Kidney capillary endothelial cell (primary cell): ENCODE measurements around the gene ZHX3.
"Not testable (repeated sequence)": the region's sequence is repeated elsewhere in the genome, so short reads cannot be mapped to it uniquely, and the experiment has no call there.

Source experiments
- DNase-seq: peaks from one replicate; pipeline ENCODE4 v3.0.0-alpha.2; 2018; ENCODE audit warnings: low spot score

The ZHX3 gene

DNA sequence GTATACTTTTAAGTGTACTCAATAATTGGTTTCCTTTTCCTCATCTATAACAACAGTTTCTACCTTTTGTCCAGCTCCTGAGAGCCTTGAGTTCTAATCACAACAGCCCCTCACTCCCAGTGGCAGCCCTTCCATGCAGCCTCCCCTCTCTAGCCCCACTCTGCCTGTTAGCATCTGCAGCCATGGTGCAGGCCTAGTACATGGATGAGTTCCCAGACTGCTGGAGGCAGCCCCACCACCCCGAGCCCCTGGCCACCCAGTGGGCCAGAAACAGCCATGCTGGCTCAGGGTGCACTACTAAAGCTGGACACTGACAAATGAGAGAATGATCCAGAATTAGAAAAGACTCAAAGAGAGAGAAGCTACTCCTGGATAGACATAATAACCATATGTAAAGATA is 13.4 kb upstream of the ZHX3 start:
- no peak for DNase-seq

DNA sequence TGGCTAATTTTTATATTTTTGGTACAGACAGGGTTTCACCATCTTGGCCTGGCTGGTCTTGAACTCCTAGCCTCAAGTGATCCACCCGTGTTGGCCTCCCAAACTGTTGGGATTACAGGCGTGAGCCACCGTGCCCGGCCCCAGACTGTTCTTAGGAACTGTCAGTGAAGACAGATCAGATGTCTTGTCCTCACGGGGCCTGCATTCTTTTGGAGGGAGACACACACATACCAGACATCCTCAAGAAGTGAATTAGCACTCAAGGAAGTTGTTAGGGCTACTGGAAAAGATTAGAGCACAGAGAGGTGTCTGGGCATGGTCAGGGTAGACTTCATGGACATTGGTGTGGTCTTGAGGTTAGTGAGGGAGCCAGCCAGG is 12.8 kb upstream of the ZHX3 start:
- DNase-seq, result no peak

DNA sequence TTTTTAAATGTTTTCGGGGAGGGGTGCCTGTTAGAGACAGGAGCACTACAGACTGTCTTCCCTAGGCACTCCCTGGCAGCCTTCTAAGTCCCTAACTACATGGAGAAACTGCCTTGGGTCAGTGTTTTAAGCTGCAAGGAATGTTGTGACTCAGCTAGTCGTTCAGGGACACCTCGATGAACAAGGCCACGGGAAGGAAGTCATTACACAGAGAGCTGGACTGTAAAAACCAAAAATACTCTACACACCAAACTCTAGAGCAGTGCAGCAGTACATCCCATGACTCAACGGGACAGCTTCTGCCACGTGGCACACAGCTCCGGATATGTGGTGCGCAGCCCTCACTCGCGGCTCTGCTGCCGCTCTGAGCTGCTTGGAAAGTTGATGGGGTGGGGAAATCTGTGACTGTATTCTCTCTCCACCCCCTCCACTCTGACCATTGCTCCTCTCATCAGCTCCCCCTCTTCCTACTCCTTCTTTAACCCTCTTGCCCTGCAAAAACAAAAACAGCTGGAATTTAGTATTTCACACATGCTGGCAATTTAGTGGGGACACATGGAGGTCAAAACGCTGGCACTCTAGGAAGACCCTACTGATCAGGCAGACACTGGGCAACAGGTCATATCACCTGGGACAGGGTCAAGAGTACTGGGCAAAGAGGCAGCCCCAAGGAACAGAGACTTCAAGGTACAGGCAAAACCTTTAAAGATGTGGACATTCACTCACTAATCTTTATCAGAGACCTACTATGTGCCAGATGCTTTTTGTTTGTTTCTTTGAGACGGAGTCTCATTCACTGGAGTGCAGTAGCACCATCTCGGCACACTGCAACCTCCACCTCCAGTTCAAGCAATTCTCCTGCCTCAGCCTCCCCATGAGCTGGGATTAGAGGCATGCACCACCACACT is 12.2 kb upstream of the ZHX3 start:
- peak; percentile 100 for DNase-seq

DNA sequence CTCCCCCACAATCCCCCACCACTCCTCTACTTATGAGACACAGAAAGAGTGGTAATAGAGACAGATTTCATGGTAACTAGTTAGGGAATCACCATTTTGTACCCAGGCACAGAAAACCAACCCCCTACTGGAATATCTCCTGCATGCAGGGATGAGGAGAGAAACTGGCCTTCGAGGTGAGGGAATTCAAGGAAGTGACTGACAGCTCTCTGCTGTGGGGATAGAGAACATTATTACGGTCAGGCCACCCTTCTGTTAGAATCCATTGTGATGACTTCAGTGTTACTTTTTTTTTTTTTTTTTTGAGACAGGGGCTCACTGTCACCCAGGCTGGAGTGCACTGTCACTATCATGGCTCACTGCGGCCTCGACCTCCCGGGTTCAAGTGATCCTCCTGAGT is 9.6 kb upstream of the ZHX3 start:
- no peak for DNase-seq

DNA sequence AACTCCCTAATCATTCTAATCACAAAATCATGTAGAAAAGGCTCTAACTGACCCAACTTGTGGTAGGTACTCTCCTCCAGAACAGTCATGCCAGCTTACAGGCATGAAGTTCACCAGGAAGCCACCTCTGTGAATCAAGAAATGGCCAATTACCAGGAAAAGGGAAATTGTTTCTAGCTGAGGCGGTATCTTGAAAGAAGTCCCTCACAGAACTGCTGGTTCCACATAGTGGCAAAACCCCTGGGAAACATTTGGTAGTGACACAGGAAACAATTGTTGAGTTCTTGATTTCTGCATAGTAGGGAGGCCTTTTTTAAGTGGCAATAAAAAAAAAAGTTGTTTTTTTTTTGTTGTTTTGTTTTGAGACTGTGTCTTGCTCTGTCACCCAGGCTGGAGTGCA is 3.4 kb upstream of the ZHX3 start:
- DNase-seq, result no peak

DNA sequence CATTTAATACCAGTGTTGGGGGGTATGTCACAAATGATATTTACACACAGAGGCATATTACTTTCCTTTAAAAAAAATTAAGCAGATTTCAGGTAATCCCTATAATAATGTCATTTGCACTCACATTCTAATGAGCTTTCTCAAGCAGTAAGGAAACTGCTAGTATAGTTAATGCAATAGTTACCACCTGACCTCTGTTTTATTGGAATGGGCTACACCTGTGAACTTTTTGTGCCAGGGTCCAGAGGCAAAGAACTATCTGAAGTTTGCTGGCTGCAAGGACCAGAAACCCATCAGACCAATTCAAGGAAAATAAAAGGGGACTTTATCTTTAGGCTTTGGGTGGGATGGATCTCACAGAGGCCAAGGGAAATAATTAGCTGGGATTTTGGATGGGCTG is 2.9 kb upstream of the ZHX3 start:
- no peak for DNase-seq

DNA sequence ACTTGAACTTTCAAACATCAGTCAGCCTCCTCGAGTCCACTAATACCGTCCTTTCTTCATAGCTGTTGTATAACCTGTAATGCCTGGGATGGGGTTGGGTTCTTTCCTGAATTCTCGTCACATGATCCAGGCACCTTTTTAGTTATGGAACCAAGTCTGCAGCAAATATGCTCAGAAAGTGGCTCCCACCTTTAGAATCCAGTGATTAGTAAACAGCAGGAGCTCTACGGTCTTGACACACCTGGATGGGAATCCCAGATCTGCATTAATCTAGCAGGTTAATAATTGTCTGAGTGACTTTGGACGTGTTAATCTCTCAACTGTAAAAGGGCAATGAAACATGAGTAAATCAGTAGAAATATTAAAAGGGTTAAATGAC is 729 bp upstream of the ZHX3 start:
- no peak for DNase-seq

DNA sequence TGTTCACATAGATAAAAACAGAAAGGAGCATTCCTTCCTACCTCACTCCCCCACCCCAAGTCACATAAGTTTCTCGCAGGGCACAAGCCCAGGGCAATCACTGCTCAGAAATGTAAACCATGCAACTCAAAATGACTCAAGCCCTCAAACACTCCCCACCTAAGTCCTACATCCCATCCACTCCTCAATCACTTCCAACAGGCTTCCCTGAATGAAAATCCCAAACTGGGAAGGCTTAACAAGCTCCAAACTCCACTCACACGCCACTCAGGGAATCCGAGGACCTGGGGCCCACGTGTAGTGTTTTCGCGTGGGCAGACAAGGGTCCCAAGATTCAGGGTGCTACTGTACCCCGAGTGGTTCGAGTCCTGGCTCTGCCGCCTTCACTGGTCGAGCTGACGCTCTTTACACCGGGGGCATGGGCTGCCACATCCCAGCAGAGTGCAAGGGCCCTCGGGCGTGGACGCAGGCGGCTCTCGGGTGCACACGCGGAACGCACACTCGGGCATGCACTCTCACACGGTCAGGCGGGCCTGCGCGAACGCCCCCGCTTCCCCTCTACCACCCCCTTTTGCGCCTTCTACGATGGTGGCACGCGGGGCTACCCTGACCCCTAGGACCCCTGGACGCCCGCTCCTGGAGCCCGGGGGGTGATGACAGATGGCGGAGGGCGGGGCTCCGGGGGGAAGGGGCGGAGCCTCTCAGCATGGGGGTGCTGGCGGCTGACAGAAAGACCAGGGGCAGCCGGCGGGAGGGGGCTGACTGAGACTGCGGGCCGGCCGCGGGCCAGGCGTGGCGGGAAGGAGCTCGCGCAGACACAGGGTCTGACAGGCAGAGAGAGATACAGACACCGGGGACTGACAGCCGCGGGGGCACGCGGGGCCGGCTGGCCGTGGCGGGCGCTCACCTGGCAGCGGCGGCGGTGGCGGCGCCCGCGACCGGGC is 657 bp downstream of the ZHX3 start:
- no peak for DNase-seq

DNA sequence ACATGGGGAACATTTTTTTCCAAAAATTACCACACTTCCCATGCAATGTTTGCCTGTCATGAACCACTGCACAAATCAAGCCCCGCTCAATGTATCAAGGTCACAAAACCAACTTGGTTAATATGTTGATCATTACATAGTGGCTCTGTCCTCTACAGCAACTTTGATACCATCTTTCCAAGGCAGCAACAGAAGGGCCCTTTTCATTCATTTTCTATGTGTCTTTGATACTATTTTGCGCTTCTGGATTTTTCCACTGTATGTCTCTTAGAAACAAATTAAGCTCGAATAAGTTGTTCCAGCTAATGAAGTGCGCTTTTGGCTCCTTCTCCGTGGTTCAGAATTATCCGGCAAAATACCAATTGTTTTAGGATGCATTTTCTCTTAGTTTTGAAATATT is 1.5 kb downstream of the ZHX3 start:
- DNase-seq, result no peak

DNA sequence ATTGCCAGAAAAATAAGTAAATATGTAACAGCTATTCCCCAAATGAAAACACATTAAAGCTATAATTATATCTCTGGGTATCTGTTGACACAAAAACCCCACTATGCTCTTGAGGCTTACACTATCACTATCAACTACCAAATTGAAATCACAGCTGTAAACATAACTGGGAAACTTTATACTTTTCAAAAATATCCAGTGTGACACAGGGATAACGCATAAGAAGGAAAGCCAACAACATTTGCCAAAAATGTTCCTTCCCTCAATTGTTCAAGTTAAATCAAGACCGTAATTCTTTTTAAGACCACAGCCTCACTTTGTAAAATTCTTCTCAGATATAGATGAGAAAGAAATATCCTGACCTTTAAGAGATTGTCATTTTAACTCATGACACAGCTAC is 3.1 kb downstream of the ZHX3 start:
- DNase-seq, result no peak

DNA sequence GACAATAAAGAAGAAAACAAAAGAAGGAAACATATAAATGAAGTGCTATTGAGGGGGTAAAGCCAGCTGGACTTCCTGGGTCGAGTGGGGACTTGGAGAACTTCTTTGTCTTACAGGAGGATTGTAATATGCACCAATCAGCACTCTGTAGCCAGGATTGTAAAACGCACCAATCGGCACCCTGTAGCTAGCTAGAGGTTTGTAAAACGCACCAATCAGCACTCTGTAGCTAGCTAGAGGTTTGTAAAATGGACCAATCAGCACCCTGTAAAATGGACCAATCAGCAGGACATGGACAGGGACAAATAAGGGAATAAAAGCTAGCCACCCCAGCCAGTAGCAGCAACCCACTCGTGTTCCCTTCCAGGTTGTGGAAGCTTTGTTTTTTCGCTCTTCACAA is 5.5 kb downstream of the ZHX3 start:
- DNase-seq, result not testable (repeated sequence)

DNA sequence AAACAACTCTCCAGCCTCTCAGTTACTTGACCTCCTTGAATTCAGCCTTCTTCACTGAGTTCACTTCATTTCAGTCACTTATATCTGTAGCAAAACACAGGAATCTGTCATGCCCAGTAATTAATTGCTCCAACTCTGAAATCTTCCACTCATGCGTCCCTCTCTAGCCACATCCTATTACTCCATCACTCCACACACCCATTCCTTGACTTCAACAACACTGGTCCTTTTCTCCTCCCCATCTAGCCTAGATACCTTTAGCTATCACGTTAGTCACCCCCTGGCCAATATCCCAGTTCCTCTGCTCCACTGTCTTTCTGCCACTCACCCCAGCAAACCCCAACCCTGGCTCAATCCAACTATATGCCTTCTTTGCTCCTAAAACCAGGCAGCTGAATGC is 7.7 kb downstream of the ZHX3 start:
- no peak for DNase-seq

DNA sequence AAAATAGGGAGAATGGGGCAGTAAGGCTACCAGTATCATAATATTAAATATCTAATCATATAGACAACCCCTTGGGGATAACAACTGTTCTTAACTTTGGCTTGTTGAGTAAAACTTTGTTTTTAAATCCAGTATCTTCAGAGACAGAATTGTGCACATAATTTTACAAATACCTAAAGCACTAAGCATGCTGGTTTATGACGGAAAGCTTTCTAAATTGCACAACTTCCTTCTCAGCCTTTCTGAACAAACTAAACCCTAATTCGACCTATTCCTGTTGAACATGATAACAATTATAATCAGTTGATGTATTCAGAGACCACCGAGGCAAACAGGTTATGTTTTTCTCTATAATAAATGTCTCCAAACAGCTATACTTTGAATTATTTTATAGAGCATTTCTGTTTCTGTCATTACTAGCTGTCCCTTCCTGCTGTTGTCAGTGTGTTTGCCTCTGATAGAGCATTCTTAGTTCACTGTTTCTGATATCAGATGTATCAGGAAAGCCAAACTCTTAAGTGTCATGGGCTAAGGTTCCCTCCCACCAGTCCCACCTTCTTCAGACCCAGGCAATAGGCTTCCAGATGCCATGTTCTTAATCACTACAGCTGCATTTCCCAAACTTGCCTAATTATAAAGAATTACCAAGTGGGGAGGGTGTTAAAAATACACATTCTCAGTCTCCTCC is 8.7 kb downstream of the ZHX3 start:
- DNase-seq, result no peak

DNA sequence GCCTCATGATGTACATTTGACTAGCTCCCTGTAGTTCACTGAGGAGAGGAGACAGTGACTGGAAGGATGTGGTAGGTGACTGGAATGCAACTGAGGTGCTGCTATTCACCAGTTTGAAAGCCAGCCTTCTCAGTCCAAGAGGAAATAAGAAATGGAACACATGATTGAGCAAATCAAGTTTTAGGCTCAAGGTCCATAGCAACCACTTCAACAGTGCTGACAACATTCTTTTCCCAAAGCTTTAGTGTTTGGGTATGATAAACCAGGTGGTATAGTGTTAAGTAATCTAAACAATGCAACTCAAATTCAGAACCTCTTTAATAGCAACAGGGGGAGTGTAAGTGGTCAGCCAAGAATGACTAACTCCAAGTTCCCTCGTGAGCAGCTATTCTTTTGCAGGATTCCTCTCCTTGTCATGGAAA is 9.2 kb downstream of the ZHX3 start:
- DNase-seq, result no peak

DNA sequence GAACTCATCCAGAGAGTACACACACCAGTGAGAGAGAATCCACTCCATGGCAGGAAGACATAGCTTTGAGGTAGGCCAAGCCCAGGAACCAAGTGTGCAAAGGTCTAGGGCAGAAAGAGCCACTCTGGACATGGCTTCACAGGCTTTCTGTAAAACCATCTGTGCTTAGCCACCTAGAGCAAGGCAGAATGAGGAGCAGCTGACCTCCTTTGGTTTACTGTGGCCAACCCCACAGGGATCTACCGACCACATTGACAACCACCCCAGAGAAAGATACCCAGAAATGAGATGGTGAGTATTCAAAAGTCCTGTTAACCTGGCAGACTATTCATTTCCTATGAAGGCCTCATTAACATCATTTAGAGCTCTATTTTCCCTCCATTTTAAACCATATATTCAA is 10.5 kb downstream of the ZHX3 start:
- no peak for DNase-seq

DNA sequence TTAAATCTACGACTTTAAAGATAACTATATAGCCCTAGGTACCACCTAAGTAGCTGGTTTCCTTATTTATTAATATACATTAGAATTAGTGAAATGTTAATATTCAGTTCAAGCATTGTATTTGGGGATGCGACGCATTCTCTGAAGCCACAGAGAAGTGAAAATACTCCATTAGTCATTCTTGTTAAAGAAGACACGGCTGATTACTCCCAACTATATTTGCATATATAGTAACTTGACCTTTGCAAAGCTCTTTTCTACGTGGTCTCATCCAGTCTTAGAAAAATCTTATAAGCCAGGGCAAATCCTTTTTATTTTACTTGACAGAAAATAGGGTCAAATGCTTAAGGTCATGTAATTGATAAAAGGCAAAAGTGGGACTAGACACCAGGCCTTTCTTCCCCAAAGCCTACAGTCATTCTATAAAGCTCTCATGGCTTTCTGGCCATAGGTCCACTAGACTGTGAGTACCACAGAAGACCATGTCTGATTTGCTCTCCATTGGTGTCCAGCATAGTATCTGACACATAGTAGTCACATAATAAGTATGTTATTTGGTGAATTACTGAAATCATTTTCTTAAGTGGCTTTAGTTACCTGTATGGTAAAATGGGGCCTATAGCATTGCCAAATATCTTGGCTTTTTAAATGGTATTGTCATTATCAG is 11.3 kb downstream of the ZHX3 start:
- no peak for DNase-seq

DNA sequence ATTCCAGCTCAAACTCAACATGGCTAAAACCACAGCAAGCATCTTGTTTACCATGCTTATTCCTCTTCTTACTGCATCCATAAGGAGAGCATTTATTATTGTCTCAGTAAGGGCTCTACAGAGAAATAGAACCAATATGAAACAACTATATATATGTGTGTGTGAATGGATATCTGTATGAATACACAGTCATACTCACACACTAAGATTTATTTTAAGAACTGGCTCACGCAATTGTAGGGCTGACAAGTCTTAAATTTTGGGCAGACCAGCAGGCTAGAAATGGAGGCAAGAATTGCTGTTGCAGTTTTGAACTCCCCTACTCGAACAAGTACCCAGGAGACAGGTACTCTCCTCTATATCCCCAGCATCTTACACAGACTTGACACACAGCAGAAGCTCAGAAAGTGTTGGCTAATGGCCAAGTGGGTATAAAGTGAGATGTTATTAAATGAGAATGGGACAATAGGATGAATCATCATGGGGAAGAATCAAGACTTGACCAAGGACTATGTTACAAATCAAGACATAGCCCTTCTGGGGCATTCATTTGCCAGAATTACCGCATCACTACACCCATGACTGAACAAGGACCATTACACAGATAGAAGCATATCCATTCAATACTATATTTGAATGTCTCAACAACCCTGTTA is 13.0 kb downstream of the ZHX3 start:
- no peak for DNase-seq

DNA sequence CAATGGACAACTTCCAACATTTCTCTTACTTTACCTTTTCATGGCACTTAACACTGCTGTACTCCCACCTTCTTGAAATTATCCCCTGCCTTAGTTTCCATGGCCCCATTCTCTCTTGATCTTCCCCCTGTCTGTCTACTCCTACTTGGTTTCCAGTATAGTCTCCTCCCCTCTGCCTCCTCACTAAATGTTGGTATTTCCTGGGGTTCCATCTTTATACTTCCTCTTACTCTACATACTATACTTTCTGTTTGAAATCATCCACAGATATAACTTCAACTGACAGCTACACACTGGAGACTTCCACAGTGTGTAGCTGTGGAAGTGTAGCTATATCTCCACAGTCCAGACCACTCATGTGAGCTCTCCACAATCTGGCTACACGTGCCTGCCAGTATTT is 13.5 kb downstream of the ZHX3 start:
- DNase-seq, result no peak

DNA sequence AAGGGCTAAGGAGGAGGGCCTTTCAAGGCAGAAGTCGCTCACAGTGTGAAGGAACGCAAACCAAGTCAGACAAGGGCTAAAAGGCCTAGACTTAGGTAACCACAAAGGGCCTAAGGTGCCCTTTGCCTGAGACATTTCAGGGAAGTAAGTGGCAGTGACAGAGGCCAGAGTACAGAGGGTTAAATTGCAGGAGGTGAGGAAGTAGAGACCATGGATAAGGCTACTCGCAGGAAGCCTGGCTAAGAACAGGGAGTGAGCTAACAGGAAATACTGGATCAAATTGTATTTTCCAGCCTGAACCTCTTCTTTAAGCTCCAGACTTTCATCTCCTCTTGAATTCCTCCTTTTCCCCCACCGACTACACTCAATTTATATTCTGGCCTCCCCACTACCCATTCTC is 16.6 kb downstream of the ZHX3 start:
- DNase-seq, result no peak

DNA sequence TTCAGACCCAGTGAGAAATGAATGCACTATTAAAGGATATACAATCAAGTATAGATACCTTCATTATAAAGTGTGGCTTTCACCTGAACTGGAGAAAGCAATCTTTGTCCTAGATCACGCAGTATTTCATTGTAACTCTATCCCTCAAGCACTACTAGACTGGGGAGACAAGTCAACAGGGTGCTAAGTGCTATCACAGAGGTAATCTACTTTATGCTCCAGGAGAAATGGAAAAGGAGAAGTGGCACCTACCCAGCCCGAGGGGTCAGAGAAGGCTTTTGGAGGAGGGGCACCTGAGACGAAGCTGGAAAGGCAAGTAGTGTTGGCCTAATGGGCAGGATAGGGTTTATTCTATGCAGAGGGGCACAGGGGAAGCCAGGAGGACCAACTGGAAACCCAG is 17.1 kb downstream of the ZHX3 start:
- no peak for DNase-seq

DNA sequence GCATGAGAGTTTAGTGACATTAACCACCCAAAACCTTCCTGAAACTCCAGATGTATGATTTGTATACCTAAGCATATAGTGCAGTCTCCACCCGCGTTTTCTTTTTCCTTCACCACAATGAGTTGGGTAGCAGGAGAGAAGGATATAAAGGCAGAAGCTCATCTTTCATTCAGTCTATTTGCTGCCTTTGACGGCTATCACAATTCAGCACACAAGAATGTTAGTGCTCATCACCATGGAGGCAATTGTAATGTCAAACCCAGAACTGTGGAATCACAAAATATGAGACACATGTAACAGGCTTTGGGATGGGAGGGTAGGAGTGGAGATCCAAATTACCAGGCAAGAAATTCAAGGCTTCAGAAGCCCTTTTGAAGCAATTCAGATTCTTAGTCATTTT is 17.6 kb downstream of the ZHX3 start:
- DNase-seq, result no peak
